HL-60 (cell line): ENCODE measurements around the gene HTR1E.

Experiments used
- GABPA ChIP-seq: IDR thresholded peaks from 2 replicates; pipeline ENCODE4 v1.6.1; 2012; ENCODE audit warnings: low read depth
- POLR2AphosphoS5 ChIP-seq: IDR thresholded peaks from 2 replicates; pipeline ENCODE4 v1.6.1; 2012; ENCODE audit warnings: low read depth
- REST ChIP-seq: IDR thresholded peaks from 2 replicates; pipeline ENCODE4 v1.6.1; 2012; ENCODE audit warnings: low read depth; ENCODE audit not compliant: insufficient replicate concordance
- SPI1 ChIP-seq: IDR thresholded peaks from 2 replicates; pipeline ENCODE4 v1.6.1; 2012; ENCODE audit warnings: low read depth, mild to moderate bottlenecking, borderline replicate concordance
- TF ChIP-seq, protein P1 (sequence below): IDR thresholded peaks from one replicate; pipeline ENCODE4 v1.5.1; 2011; ENCODE audit warnings: low read length, control low read depth, inconsistent platforms; ENCODE audit not compliant: insufficient read depth

DNA sequence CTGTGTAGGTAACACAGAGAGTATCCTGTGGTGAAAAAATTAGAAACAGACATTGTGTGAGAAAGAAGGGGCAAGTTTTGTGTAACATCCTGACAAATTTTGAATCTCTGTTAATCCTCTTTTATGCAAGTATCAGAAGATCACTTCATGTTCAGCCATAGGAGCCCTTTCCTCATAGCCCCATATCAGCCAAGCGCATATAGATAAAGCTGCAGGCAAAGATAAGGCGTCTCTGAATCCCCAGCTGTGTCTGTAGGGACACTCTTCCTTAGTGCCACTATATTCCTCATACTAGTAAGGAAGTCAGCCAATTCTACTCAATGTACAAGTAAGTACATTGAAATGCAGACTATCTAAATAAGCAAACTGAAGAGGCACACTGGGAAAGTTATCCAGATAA, 22.3 kb downstream of the HTR1E start:
- TF ChIP-seq, protein P1, sequence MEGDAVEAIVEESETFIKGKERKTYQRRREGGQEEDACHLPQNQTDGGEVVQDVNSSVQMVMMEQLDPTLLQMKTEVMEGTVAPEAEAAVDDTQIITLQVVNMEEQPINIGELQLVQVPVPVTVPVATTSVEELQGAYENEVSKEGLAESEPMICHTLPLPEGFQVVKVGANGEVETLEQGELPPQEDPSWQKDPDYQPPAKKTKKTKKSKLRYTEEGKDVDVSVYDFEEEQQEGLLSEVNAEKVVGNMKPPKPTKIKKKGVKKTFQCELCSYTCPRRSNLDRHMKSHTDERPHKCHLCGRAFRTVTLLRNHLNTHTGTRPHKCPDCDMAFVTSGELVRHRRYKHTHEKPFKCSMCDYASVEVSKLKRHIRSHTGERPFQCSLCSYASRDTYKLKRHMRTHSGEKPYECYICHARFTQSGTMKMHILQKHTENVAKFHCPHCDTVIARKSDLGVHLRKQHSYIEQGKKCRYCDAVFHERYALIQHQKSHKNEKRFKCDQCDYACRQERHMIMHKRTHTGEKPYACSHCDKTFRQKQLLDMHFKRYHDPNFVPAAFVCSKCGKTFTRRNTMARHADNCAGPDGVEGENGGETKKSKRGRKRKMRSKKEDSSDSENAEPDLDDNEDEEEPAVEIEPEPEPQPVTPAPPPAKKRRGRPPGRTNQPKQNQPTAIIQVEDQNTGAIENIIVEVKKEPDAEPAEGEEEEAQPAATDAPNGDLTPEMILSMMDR = no peak
- no peak for TF ChIP-seq GABPA
- TF ChIP-seq POLR2AphosphoS5 = no peak
- no peak for TF ChIP-seq REST
- TF ChIP-seq SPI1 = no peak
